DMS114 treated with DMSO at 0.1 percent for 48 hours (cell line): Measurements from ENCODE around the gene C6orf89.
"Not testable (repeated sequence)": the region's sequence is repeated elsewhere in the genome, so short reads cannot be mapped to it uniquely, and the experiment has no call there.

ENCODE experiments used
- DNase-seq: peaks from one replicate; lab custom pipeline; 2025; ENCODE audit not compliant: unreplicated experiment; lab: John Stamatoyannopoulos, UW

The C6orf89 gene

DNA sequence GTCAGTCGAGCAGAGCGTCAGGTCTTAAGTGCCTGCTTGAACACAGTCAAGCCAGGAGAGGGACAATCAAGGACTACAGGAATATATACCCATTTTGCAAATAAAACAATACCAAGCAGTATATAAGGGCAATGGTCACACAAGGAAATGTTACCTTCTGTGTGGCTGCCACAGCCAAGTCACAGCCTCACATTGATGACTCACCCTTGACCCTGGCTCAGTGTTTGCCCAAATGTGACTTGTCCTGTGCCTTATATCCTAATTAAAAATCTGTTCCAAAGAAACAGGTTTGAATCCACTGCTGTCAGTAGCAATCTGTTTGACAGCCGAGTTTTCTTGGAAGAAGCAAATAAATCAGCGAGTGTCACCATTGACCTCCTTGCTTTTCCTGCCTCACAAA is 34.3 kb downstream of the C6orf89 start:
- no peak for DNase-seq

DNA sequence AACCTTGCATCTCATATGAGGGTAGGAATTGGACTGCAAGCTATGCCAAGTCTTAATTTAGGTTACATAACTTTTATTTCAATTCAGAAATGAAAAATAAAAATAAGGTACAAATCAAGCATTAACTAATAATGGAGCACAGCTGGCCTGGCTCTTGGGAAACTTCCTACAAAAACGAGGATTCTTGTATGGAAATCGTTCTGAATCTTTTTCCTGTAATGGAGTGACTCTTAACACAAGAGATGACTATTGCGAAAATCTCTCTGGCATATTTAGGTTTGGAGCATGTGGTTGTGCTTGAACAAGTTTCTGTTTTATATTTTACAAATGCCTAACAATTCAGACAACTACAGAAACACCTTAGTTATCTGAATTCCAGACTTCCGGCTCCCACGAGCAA is 34.8 kb downstream of the C6orf89 start:
- DNase-seq = no peak

DNA sequence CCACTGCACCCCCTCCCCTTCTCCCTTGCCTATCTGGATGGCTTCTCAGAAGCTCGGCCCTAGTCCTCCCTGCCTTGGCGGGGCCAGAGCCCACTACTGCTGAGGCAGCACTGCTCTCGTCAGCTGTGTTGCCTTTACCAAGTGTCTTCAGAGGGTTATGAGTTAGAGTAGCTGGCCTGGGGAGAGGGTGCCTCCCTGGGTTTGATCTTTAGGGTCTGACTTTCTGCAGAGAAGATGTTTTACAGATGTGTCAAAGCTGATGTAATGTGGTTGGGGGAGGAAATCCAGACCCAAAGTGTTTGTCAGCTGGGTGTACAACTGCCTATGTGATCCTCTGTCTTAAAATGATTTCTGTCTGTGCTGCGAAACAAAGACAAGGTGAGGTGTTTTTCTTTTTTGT is 38.4 kb downstream of the C6orf89 start:
- DNase-seq = no peak

DNA sequence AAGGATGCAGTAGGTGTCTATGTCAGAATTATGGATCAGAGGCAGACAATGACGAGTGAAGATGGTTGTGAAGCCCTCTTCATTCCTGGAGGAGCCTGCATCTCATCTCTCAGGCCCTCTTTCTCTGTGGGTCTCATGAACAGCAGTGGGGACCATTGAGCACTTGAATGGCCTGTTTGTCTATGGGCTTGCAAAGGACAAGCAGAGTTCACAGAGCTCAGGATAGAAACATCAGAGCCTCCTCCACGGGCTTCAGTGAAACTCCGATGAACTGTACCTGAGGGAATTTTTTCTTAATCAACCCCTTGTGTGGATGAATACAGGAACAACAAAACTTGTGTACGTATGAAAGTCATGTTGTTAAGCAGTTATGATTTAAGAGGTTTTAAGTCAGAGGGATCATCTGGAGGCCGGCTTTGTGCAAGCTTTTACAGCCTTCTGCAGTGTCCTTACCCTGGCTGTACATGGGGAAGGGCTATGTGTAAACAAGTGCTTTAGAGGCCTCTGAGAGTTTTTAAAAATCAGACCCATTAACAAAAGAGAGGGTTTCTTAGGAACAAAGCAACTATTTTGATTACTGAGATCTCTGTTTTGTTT is 39.1 kb downstream of the C6orf89 start:
- no peak for DNase-seq

DNA sequence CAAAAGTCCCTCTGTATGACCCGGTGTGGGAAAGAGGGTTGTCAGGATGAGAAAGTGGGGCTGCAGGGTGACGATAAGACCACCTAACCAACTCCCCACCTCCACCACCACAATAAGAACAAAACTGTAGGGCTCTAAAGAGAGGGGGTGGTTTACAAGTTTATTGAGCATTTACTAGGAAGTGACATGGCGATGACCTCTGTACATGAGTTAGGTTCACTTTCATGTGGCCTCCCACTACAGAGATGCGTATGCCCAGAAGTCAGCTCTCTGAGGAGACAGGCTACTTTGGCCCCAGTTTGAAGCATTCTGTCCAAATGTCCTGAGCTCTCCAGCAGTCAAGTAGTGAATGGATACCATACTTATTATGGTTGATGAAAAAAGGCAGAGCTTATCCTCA is 40.1 kb downstream of the C6orf89 start:
- no peak for DNase-seq

GRCh38 chr6:36926708-36927513 is 41.2 kb downstream of the C6orf89 start:
- no peak for DNase-seq

GRCh38 chr6:36927691-36928546 is 42.2 kb downstream of the C6orf89 start:
- no peak for DNase-seq

DNA sequence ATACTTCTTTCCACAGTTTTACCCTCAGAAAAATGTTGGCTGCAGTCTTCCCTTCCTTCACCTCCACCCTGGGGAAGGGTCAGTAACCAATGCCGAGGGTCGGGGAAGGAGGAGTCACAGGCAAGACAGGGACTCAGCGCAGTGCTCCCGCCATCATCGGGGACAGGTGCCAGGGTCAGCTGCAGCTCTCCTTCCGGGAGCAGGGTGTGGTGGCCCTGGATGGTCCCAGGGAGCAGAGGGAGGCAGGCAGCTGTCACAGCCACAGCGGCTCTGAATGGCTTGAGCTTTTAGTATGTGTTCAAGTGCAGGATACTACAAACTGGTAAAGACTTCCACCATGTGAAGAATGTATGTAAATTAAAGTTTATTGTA is 42.8 kb downstream of the C6orf89 start:
- DNase-seq = no peak

GRCh38 chr6:36929152-36929551 is 43.4 kb downstream of the C6orf89 start:
- no peak for DNase-seq

GRCh38 chr6:36929607-36930006 is 43.9 kb downstream of the C6orf89 start:
- no peak for DNase-seq

- no peak for DNase-seq
These were observed 44.7 kb downstream of the C6orf89 start for GRCh38 chr6:36930483-36930882.

DNA sequence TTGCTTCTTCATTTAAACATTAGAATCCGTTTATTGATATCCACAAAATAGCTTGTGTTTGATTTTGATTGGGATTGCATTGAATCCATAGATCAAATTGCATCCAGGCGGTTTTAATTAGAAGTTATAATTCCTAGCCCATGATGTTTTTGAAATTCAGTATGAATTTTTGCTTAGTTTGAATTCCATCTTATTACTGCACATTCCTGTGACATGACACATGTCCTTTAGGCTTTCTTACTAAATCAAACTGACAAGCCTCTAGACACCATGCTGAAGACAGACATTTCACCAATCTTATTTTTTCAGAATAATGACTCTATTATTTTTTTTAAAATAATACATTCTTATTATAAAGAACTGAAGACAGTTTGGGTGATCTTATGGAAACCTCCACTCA is 47.4 kb downstream of the C6orf89 start:
- no peak for DNase-seq

DNA sequence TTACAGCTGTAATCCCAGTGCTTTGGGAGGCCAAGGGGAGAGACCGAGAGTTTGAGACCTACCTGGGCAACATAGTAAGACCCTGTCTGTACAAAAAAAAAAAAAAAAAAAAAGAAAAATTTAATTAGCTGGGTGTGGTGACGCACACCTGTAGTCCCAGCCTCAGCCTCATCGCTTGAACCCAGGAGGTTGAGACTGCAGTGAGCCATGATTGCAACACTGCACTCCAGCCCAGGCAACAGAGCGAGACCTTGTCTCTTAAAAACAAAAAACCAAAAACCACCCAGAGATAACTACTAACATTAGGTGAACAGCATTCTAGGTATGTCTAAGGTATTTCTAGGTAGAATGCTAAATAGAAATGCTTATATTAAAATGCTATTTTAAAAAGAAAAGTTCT is 47.8 kb downstream of the C6orf89 start:
- no peak for DNase-seq

- DNase-seq = no peak
These were observed 49.1 kb downstream of the C6orf89 start for GRCh38 chr6:36934901-36935300.

- no peak for DNase-seq
These were observed 51.1 kb downstream of the C6orf89 start for GRCh38 chr6:36936824-36937223.

DNA sequence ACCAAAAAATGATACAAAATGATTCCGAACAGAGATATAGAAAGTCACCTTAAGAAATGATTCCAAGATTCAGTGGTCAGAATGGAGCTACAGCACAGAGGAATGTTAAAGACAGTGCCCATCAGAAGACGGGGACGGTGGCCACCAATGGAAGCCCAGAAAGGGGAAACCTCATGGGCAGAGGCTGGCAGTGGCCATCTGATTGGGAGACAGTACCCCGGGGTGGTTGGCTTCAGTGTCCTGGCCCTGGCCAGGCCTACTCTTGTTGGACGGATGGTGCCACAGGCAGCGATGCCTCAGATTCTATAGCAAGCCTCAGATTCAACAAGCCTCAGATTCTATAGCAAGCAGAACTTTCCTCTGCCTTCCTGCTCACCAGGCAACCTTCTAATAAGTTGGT is 52.1 kb downstream of the C6orf89 start:
- no peak for DNase-seq

DNA sequence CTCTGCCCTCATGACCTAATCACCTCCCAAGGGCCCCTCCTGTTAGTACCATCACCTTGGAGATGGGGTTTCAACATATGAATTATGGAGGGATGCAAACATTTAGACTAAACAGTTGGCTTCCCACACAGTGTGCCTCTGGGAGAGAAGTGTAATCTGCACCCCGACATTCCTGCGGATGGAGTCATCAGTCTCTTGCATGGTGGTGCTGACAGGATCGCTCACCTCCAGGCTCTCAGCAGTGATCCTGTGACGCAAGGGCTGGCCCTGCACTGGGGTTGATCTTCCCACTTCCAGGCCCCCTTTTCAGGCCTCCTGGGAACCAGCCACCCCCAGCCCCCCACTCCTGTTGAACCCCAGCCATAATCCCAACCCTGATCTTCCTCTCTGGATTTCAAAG is 52.8 kb downstream of the C6orf89 start:
- no peak for DNase-seq

GRCh38 chr6:36939005-36939404 is 53.3 kb downstream of the C6orf89 start:
- DNase-seq = not testable (repeated sequence)

DNA sequence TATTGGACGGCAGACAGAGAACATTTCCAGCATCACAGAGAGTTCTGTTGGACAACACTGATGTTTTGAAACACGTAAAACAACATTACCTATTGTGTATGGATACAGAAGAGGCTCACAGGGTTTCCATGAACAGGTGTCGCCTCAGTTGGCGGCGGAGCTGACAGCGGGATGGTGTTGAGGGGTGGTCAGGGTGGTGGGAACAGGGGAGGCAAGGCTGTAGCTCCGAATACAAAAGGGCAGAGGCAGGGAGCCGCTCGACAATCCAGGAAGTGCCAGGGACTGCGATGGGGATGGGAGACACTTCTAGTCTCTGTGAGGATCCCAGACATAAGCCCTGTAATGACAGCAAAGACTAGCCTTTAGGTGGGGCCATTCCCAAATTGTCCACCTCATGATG is 54.3 kb downstream of the C6orf89 start:
- no peak for DNase-seq

DNA sequence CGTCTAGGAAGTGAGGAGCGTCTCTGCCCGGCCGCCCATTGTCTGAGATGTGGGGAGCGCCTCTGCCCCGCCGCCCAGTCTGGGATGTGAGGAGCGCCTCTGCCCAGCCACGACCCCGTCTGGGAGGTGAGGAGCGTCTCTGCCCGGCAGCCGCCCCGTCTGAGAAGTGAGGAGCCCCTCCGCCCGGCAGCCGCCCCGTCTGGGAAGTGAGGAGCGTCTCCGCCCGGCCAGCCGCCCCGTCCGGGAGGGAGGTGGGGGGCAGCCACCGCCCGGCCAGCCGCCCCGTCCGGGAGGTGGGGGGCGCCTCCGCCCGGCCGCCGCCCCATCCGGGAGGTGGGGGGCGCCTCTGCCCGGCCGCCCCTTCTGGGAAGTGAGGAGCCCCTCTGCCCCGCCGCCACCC is 55.8 kb downstream of the C6orf89 start:
- DNase-seq = not testable (repeated sequence)

DNA sequence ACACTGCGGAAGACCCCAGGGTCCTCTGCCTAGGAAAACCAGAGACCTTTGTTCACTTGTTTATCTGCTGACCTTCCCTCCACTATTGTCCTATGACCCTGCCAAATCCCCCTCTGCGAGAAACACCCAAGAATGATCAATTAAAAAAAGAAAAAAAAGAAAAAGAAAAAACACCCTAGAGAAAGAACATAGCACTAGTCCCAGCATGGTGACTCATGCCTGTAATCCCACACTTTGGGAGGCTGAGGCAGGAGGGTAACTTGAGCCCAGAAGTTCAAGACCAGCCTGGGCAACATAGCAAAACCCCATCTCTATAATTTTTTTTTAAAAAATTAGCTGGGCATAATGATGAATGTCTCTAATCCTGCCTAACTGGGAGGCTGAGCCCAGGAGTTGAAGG is 56.6 kb downstream of the C6orf89 start:
- not testable (repeated sequence) for DNase-seq

- DNase-seq = no peak
These were observed 58.9 kb downstream of the C6orf89 start for GRCh38 chr6:36944650-36945049.
